ENCODE results near the gene BGLAP.

DNA sequence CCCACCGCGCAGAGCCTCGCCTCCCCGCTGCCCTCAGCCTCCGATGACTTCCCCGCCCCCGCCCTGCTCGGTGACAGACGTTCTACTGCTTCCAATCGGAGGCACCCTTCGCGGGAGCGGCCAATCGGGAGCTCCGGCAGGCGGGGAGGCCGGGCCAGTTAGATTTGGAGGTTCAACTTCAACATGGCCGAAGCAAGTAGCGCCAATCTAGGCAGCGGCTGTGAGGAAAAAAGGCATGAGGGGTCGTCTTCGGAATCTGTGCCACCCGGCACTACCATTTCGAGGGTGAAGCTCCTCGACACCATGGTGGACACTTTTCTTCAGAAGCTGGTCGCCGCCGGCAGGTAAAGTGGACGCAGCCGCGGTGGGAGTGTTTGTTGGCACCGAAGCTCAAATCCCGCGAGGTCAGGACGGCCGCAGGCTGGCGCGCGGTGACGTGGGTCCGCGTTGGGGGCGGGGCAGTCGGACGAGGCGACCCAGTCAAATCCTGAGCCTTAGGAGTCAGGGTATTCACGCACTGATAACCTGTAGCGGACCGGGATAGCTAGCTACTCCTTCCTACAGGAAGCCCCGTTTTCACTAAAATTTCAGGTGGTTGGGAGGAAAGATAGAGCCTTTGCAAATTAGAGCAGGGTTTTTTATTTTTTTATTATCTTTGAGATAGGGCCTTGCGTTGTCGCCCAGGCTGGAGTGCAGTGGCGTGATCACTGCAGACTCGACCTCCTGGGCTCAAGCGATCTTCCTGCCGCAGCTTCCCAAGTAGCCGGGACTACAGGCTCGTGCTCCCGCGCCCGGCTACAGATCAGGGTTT, 28.9 kb upstream of the BGLAP start, which contains the start of gene PMF1:
- TF ChIP-seq GATA2 (IDR thresholded peaks at IDR 0.05; ENCODE audit: low read depth, low read length) (no peak; the same call in 1 of the 2 replicates), GATA3 (IDR thresholded peaks at IDR 0.05; ENCODE audit: low read depth, low read length) (no peak)

All from SH-SY5Y (cell line).